NCI-H526 treated with DMSO at 0.1 percent for 48 hours (cell line): ENCODE measurements around the gene RXRG.
A peak's percentile ranks its signal among the peaks of the same experiment; 100 is the strongest.

ENCODE experiments used
- DNase-seq: peaks from one replicate; lab custom pipeline; 2025; lab: John Stamatoyannopoulos, UW

Gene RXRG

DNA sequence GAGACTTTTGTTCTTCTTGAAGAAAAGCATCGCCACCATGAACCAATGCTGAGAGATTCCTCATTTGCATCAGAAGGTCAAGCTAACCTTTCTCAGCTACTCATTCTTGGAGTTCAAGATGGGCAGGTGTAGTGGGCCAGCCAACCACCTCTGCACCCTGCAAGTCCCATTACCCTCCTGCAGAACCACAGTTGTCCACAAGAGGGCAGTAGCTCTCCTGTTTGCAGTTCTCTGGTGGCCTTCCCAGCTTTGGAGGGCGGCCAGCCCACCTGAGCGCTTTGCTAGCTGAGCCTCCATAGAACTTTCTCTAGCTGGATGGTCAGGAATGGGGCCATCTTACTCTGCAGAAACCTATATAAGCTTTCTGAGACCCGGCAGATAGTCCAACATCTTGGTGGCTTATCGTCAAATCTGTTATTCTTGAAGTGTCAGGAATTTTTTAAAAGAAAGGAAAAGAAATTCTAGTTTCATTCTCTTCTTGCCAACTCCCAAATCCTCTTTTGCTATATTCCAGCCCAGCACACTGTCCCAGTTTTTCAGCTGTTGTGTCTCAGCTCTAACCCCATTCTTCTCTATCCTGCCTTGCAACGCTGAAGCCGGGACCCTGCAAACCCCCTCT, 77.4 kb downstream of the RXRG start:
- DNase-seq, result peak; percentile 70

DNA sequence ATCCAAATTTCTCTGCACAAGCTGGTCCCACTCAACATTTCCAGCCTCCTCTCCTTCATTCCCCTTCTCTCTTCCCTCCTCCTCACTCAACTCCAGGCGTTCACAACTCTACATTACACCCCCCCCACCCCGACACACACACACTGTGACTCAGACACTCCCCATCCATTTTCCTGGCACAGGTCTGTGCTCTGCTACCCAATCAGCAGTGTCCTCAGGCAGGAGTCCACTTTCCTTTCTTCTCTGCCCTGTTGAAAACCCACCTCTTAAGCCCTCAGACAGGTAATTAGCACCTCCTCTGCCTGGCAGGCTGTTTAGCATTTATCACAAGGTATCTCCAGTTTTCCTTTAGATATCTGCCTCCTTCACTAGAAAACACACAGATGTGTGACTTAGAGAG, 79.6 kb downstream of the RXRG start:
- no peak for DNase-seq

DNA sequence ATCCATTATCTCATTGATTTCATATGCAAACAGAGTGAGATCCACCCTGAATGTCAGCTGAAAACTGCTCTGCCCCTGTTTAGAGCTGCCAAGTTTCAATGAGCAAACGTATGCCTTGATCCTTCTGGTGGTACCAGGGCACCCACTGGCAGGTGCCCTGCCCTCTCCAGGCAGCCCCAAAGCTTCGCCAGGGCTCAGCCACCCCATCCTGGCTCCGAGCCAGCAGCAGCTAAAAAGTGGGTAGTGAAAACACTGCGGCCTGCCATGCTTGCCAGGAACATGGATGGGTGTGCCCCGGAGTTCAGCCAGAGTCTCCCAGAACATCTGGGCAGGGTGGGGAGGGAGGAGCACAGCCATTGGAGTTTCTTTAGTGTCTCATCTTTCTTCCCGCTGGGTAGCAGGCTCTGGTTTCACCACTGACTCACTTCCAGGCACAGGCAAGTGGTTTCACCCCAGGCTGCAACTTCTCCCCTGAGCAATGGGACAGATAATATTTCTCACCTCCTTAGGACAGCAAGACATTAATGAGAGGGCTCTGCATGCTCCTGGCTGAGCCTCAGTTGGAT, 80.3 kb downstream of the RXRG start:
- no peak for DNase-seq

DNA sequence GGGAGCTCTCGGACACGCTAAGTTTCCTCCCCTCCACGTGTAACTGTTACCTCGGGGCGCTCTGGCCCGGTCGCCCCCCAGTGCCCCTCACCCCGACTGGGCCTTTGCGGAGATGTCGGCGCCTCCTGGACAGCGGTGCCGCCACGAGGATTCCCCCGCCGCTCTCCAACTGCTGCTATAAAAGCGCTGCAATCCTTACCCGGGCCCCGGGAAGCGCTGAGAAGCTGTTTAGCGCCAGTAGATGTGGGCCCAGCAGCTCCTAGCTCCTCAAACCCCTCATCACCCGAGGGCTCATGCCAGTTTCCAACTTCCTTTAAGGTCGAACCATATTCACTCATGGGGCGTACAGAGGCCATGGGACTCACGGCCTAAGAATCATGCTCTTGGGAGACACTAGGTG, 88.0 kb downstream of the RXRG start:
- no peak for DNase-seq

DNA sequence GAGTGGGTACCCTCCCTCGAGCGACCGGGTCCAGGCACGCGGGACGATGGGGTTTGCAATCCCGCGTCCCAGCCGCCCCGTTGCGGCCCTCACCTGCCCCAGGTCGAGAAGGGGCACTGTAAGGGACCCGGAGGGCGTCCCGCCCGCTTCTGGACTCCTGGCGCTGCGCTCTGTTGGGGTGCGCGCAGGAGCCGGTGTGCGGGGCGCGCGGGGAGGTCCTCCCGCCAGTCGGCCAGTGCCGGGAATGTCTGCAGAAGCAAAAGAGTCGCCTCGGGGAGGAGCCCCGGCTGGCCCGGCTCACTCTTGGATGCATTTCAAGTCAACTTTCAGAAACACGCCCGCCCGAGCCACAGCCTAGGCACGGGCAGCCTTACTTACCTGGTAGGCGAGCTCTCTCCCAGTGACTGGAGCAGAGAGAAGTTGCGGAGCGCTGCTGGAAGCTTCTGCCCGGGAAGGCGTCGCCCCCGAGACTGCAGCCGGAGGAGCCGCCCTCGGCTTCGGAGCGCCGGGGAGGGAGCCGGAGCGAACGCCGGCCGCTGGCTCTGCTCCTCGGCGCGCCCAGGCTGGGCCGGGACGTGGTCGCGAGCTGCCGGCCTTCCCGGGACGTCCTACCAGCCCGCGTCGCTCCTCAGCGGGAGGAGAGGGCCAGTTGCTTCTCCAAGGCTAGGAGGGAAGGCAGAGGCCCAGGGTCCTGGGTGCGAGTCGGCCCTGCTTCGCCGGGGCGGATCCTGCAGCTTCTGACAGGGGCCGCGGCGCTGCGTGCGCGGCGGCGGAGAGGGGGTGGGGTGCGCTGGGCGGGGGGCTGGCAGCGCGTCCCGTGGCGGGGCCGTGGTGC, 88.7 kb downstream of the RXRG start, which contains the start of gene LMX1A:
Gene LMX1A (minus strand): TSS at position 739 of the 835 bp plus-strand sequence. CDS start 1,156 bp downstream, outside the sequence.
- DNase-seq, result peak; percentile 56

DNA sequence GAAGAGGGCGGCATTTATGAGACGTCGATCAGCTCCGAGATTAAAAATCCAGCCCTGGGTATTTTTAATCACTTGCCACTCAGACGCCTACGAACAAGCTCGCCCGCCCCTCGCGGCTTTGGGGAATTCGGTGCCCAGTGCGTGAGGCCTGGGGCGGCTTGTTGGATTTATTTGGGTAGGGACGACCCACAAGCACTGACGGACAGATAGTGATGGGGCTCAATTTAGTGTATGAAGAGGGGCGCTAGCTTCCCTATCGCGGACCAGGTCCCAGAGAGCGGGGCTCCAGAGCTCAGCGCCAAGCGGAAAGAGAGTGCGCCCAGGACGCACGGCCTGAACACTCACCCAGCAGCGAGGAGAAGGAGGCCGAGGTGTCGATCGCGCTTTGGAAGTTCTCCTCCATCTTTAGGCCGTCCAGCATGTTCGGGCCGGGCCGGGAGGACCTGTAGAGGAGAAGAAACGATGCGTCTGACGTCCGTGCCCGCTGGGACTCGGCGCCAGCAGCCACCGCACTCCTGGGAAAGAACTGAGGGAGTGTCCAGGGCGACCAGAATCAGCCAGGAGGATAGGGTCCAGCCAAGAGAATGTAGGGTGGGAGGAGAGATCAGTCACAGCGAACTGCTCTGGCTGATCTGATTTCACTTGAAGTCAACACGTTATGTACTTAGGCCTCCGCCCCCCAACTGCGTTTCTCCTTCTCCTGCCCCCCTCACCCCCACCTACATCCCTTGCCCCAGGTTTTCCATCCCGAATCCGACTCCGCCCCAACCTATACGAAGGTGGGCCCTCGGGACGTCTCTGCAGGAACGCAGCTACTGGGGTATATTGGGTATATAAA, 89.6 kb downstream of the RXRG start:
- no peak for DNase-seq

DNA sequence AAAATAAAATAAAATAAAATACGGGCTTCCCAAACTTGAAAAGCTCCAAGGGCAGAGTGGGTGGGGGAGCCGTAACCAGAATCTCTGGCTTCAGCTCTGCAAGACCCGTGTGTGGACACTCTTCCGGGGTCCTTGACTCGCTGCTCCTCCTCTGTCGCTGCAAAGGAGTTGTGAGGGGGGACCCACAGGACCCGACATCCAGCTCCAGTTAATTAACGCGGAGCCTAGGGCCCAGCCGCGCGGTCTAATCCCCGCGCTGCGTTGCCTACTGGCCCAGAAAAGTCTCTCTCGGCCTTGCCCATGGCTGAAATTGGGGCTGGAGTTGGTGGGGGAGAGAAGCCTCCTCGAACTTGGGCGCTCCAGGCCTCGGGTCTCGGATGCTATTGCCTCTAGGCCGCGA, 90.2 kb downstream of the RXRG start:
- no peak for DNase-seq

DNA sequence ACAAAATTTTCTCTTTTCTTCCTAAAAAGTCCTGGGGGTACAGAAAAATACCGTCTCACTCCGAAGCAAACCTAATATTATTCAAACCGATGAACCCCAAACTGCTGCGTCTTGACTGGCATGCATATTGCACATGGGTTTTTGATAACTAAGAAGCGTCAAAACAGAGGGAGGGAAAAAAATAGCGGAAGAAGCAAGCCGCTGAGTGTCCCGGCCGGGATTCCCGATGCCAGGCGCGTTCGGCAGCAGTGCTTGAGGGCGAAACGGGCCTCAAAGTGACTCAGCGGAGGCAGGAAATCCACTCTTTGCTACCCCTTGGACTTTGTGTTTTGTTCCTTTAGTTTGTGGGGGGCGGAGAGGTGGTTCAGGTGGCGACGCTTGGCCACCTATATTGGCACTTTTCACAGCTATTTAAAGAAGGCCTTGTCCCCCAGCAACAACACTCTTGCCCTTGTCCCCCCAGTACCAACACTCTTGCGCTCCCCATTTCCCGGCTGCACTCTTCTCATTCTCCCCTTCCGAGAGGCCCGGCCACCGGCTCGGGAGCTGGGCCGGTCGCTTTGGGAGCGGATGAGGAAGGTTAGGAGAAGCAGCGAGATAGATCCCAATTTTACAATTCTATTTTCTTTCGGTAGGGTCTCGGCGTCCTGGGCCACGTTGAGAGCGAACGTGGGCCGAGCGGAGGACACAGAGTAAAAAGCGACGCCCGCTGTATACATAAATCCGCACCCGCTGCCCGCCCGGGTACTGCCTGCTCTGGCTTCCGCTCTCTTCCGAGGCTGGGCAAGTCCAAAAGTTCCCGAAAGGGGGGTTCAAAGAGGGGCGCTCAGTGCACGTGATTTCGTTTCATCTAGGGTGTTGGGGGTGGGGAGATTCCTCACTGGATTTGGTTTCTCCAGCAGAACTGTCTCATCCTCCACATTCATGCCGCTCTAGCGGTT, 90.9 kb downstream of the RXRG start:
- no peak for DNase-seq

DNA sequence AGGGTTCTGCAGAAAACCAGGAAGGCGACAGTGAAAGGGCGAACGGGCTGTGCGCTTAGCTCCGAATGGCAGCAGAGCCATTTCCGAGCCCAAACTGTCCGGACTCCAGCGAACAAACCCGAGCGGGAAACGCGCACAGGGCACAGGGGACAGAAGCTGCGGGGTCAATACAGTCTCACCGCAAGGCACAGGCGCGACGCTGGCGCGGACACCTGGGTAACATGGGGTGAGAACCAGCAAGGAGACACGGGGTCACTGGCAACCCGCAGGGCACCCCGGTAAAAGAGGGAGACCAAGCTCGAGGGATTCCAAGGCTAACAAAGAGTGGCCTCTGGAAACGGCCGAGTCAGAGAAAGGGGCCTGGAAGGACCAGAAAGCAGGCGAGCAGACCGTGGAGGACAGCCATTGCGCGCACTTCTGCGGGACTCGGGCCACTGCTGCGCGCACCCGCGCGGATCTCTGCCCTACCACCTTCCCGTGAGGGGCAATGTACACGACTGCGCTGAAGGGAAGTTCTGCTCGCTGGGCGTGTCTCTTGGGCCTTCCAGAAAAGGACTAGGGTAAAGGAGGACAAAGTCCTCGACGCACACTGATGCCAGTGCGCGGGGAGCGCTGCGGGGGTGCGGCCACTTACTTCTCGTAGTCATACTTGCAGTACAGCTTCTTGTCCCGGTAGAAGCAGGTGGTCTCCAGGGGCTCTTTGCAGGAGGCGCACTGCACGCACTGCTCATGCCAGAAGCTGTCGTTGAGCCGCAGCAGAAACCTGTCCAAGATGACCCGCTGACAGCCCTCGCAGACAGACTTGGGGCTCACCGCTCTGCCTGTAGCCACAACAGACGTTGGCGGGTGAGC, 92.3 kb downstream of the RXRG start:
- peak; percentile 58 for DNase-seq

DNA sequence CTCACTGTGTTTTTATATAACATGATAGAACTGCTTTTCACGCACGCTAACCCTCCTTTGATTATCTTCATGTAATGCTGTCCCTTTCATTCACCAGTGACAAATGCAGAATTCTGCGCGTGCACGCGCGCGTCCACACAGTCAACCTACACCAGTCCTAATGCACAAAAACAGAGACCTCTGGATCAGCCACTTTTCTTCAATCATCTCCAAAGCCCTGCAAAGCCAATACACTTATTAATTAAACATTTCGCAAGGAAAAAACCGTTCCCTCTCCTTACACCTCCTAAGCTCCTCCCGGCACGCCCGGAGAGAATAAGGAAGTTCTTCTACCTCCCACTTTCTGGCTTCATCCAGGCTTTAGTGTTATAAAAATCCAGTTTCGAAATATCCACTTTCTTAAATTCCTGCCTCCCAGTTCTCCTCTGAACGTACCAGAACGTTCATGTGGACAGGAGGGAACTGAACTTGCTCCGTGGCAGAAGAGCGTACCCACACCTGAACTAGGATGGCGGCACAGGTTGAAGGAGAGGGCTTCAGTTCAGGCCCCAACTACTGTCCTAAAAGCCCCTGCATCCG, 93.0 kb downstream of the RXRG start:
- DNase-seq, result no peak
